Measurements from ENCODE around the gene RELT. TPM values are rescaled to one million over a fixed set of nuclear protein-coding genes. Genes with fewer than 3 reads are reported as not detected.

RELT gene
- total RNA-seq, 2 donors from 2014 or later, result 2.0 to 7.0 TPM

- DNase-seq (ENCODE audit: low spot score), result no peak
- H3K9me3 ChIP-seq, result no peaks in the 10 kb centered on the region
- no peak for TF ChIP-seq CTCF (IDR thresholded peaks at IDR 0.05)
Measured at GRCh38 chr11:73420136-73420535, 43.9 kb downstream of the RELT start.

GRCh38 chr11:73422886-73423285 lies 46.7 kb downstream of the RELT start:
- no peak for TF ChIP-seq CTCF (IDR thresholded peaks at IDR 0.05)

More at GRCh38 chr11:73420136-73420535, 43.9 kb downstream of the RELT start:
- peaks cover 0 to 27% of the 10 kb centered on the region in 2 donors for H3K4me1 ChIP-seq
- H3K4me3 ChIP-seq, result no peak overlapping the region
- H3K36me3 ChIP-seq, result no peaks in the 10 kb centered on the region
- H3K27ac ChIP-seq, result no peak overlapping the region
- no peaks in the 10 kb centered on the region for H3K27me3 ChIP-seq

GRCh38 chr11:73423506-73423905 lies 47.3 kb downstream of the RELT start:
- Histone ChIP-seq H3K36me3 (no peaks in the 10 kb centered on the region), H3K4me3 (no peak overlapping the region), H3K9me3 (no peaks in the 10 kb centered on the region), H3K4me1 (peaks cover 0 to 24% of the 10 kb centered on the region in 2 donors), H3K27me3 (no peaks in the 10 kb centered on the region), H3K27ac (no peak overlapping the region)
- no peak for DNase-seq (ENCODE audit: low spot score)
- no peak for TF ChIP-seq CTCF (IDR thresholded peaks at IDR 0.05)

More at GRCh38 chr11:73422886-73423285, 46.7 kb downstream of the RELT start:
- peaks cover 0 to 24% of the 10 kb centered on the region in 2 donors for H3K4me1 ChIP-seq
- DNase-seq (ENCODE audit: low spot score), result no peak
- no peak overlapping the region for H3K4me3 ChIP-seq
- no peaks in the 10 kb centered on the region for H3K27me3 ChIP-seq
- H3K27ac ChIP-seq, result no peak overlapping the region
- H3K9me3 ChIP-seq, result no peaks in the 10 kb centered on the region
- no peaks in the 10 kb centered on the region for H3K36me3 ChIP-seq

- H3K27me3 ChIP-seq, result no peaks in the 10 kb centered on the region
- H3K4me1 ChIP-seq, result peaks cover 0 to 24% of the 10 kb centered on the region in 2 donors
- H3K9me3 ChIP-seq, result no peaks in the 10 kb centered on the region
- H3K36me3 ChIP-seq, result no peaks in the 10 kb centered on the region
- no peak for TF ChIP-seq CTCF (IDR thresholded peaks at IDR 0.05)
- H3K27ac ChIP-seq, result no peak overlapping the region
- DNase-seq (ENCODE audit: low spot score), result no peak
- H3K4me3 ChIP-seq, result no peak overlapping the region
Measured at GRCh38 chr11:73425108-73425507, 48.9 kb downstream of the RELT start.

- Histone ChIP-seq H3K4me3 (no peak overlapping the region), H3K9me3 (no peaks in the 10 kb centered on the region), H3K36me3 (no peaks in the 10 kb centered on the region), H3K27me3 (no peaks in the 10 kb centered on the region), H3K4me1 (peaks cover 0 to 20% of the 10 kb centered on the region in 2 donors), H3K27ac (peak overlapping the region in 1 of 2 donors; percentile 32)
- DNase-seq (ENCODE audit: low spot score), result no peak
- no peak for TF ChIP-seq CTCF (IDR thresholded peaks at IDR 0.05)
Measured at GRCh38 chr11:73426219-73426850, 50.1 kb downstream of the RELT start.

- no peak overlapping the region for H3K27ac ChIP-seq
- peaks cover 0 to 16% of the 10 kb centered on the region in 2 donors for H3K4me1 ChIP-seq
- H3K4me3 ChIP-seq, result no peak overlapping the region
- no peaks in the 10 kb centered on the region for H3K9me3 ChIP-seq
- no peaks in the 10 kb centered on the region for H3K27me3 ChIP-seq
- no peak for DNase-seq (ENCODE audit: low spot score)
- no peaks in the 10 kb centered on the region for H3K36me3 ChIP-seq
- no peak for TF ChIP-seq CTCF (IDR thresholded peaks at IDR 0.05)
Measured at GRCh38 chr11:73428227-73428626, 52.0 kb downstream of the RELT start.
